Mucosa of descending colon (tissue), 3 donors: ENCODE results near the gene MAP3K5. TPM values are rescaled to one million over a fixed set of nuclear protein-coding genes. Genes with fewer than 3 reads are reported as not detected.

Experiments used
- ATAC-seq: fragments of 200-7000 bp; cut with Tn5 transposase; one replicate; pipeline ENCODE4 v1.9.1; 2020; ENCODE audit warnings: mild to moderate bottlenecking, moderate library complexity
- DNase-seq, 3 donors: peaks; one replicate each; pipeline ENCODE4 v3.0.0-alpha.2; 2020
- H3K36me3 ChIP-seq: fragments of 200-600 bp; one replicate; pipeline ENCODE4 v1.8.0; 2021; ENCODE audit warnings: low read depth, mild to moderate bottlenecking
- H3K4me1 ChIP-seq: fragments of 200-600 bp; one replicate; pipeline ENCODE4 v1.8.0; 2021; ENCODE audit warnings: low read depth, mild to moderate bottlenecking
- H3K4me3 ChIP-seq: fragments of 200-600 bp; one replicate; pipeline ENCODE4 v1.8.0; 2021; ENCODE audit warnings: mild to moderate bottlenecking
- H3K9me3 ChIP-seq: fragments of 200-600 bp; one replicate; pipeline ENCODE4 v1.8.0; 2021; ENCODE audit warnings: mild to moderate bottlenecking
- CTCF ChIP-seq: fragments of 200-600 bp; IDR thresholded peaks from one replicate; pipeline ENCODE4 v1.8.0; 2022; ENCODE audit warnings: antibody characterized with exemption, mild to moderate bottlenecking
- intact Hi-C, 2 donors: fragments of 100-400 bp; cut with DNase I in 1 of 2; cut with micrococcal nuclease in 1 of 2; formaldehyde crosslinking; loops; one replicate each; pipeline versions ENCODE4 v1.11.0 to v1.11.1; 2022; cut with DNase I, micrococcal nuclease
- total RNA-seq, 3 donors: library from RNA; stranded (reverse); fragmentation: NEBNext Ultra II Directional in 2 of 3; extraction: Animal tissue kit (Norgen Biotek cat#: 25700) in 2 of 3; gene quantifications; one replicate each; pipeline versions ENCODE4 v1.2.1 to v1.2.4, GENCODE V29; 2021 to 2023
- donor health status: DM: no; HTN: no; CAD: no; lungs with moderate emphysema.
- donor health status: DM: no; HTN: no; CAD: no.
- donor health status: DM: no; HTN: yes; CAD: no.

Gene MAP3K5
- total RNA-seq, 3 donors from 2014 or later, result 12.6 to 18.2 (median 16.3) TPM

DNA sequence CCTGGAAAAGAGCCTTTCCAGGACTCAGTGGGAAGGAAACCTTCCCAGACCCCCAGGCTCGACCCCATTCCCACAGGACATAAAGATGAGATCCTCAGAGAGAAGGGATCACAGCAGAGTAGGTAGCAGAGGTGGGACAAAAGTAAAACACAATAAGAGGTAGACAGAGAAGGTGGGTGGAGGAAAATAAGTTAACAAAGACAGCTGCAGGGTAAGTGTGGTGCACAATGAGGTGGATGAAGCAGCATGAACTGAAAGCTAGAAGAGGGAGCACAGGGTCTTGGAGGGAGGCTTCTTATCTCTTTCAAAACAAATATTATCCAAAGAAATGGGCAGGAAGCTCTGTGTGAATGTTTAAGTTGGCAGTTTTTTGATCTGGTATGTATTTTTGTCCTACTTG, 228.1 kb downstream of the MAP3K5 start:
- Histone ChIP-seq H3K9me3 (no peaks in the 10 kb centered on the region), H3K4me3 (no peak overlapping the region), H3K4me1 (peaks cover 21% of the 10 kb centered on the region), H3K36me3 (no peaks in the 10 kb centered on the region)
- TF ChIP-seq CTCF, result no peak
- DNase-seq (no peak), ATAC-seq (no peak)
- intact Hi-C loops, result no loop called here

DNA sequence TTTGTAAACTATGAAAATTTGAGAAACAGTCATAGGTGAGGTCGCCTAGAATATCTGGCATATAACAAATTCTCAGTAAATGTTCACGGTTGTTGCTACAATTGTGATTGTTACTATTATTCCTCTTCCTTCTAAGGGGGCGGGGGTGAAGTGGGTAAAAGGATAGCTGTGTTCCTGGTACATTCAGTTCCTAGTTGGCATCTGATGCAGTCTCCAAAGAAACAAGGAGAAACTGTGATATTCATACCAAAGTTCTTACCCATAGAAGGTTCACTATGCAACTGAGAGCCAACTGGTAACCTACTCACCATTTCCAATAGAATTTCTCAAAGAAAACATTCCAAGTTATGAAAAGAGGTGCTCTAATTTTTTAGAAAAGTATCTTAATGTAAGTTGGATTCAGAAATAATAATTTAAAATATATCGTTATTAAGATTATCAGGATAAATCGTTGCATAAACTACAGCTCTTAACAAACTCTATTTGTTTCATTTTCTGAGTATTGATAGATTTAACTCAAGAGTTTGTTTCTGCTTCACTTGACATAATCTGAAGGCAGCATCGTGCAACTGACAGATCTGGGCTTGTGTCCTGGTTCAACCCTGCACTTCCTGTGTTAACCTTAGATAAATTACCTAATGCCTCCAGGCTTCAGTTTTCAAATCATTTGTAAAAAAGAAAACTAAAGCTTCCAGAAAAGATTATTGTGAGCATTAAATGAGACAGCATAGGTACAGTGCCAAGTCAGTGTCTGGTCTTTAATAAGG, 228.7 kb downstream of the MAP3K5 start:
- intact Hi-C loops, result no loop called here
- Histone ChIP-seq H3K4me3 (no peak overlapping the region), H3K9me3 (no peaks in the 10 kb centered on the region), H3K36me3 (no peaks in the 10 kb centered on the region), H3K4me1 (peaks cover 21% of the 10 kb centered on the region)
- no peak for TF ChIP-seq CTCF
- ATAC-seq (no peak), DNase-seq (no peak)

DNA sequence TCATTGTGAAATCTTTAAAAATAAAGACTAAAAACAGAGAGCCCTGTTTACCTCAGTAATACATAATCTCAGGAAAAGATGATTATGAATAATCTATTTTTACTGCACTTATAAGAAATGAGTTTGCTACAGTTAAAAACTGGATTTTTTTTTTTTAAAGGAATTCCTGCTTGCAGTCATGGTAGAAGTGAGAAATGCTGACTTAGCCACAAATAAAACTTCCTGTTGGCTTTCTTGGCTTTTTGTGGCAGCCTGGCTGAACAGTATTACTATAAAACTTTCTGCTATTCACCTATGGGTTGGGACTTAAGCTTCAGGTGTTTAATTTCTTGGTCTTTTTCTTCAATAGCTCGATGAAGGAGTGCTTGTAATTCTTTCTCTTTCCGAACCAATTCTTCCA, 230.1 kb downstream of the MAP3K5 start:
- DNase-seq, result no peak
- no peaks in the 10 kb centered on the region for H3K36me3 ChIP-seq
- TF ChIP-seq CTCF, result no peak
- intact Hi-C loops, result no loop called here
- no peak overlapping the region for H3K4me3 ChIP-seq
- H3K4me1 ChIP-seq, result peaks cover 13% of the 10 kb centered on the region
- ATAC-seq, result no peak
- H3K9me3 ChIP-seq, result no peaks in the 10 kb centered on the region

- Histone ChIP-seq H3K36me3 (no peaks in the 10 kb centered on the region), H3K4me1 (peaks cover 11% of the 10 kb centered on the region), H3K4me3 (no peak overlapping the region), H3K9me3 (no peaks in the 10 kb centered on the region)
- DNase-seq, result peak; percentile 55 to 63 (median 61)
- intact Hi-C loops, result no loop called here
- no peak for TF ChIP-seq CTCF
- peak; percentile 41 for ATAC-seq
Observed at GRCh38 chr6:136553166-136553787, 239.0 kb downstream of the MAP3K5 start.

GRCh38 chr6:136552054-136552453, 240.2 kb downstream of the MAP3K5 start:
- intact Hi-C loops, result no loop called here
- H3K4me1 ChIP-seq, result peaks cover 14% of the 10 kb centered on the region
- no peaks in the 10 kb centered on the region for H3K9me3 ChIP-seq
- ATAC-seq, result peak; percentile 2
- DNase-seq, result no peak
- no peak for TF ChIP-seq CTCF
- no peaks in the 10 kb centered on the region for H3K36me3 ChIP-seq
- H3K4me3 ChIP-seq, result no peak overlapping the region
